M059J (cell line): ENCODE measurements around the gene LIPE. TPM values are rescaled to one million over a fixed set of nuclear protein-coding genes. Genes with fewer than 3 reads are reported as not detected.

Experiments used
- DNase-seq: peaks from one replicate; pipeline ENCODE4 v3.0.0-alpha.2; 2012; ENCODE audit warnings: low read depth
- total RNA-seq: library from RNA; depleted of rRNA; stranded (reverse); fragments of >200 nt; shearing (Covaris generic); gene quantifications from 2 replicates; pipeline ENCODE4 v1.2.3, GENCODE V29; 2014

Gene LIPE
- total RNA-seq, 1 experiment from 2014 or later = 3.3 TPM

DNA sequence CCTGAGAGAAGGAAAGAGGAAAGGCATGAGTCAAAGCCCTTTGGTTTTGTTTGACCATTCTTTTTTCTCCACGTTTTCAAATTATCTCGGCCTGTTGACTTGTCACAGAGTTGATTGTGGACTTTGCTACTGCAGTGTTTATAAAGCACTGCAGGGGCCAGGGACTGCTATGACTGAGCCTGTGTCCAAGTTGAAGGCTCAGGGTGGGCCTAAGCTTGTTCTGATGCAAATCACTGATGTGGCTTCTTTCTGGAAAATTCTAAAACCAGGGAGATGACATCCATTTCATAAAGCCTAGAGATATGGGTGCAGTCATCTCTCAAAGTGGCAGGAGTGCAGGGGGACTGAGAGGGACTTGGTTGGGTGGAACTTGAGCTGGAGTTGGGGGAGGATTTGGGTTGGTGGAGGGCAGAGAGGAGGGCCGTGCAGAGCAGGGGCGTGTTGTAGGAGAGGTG is 16.8 kb upstream of the LIPE start:
- no peak for DNase-seq

DNA sequence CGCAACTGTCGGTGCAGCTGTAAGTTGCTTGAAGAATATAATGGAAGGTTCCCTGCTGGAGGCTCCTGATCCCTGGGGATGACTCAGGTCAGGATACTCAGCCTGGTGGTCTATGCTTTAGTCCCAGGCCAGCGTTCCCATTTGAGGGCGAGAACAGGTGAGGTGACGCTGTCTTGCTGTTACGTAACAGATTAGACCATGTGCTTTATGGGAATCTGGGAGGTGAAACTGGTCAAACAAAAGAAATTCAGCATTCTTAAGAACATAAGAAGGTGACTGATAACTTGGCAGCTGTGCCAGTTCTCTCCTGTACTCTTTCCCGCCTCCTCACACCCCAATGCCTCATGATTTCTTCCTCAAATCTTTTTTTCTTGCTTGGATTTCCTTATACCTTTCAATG is 15.6 kb upstream of the LIPE start, which contains the start of gene CXCL17:
CXCL17 (minus strand) TSS at position 114 of the 400 bp plus-strand sequence. CDS start 114 bp downstream, outside the sequence.
- DNase-seq = no peak

DNA sequence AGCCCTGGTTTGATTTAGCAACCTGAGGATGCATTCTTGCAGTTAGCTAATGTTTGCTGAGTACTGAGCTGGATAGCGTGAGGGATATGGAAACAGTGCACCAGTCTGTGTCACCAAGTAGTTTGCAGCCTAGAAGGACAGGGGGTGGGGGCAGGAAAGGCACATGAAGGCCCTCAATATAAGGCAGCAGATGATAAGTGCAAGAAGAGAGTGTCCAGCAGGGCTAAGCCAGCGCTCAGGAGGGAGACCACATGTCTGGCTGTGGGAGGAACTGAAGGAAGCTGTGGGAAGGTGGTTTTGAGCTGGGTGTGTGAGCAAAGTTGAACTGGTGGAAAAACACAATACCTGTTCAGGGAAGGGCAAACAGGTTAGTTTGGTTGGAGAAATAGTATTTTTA is 13.9 kb upstream of the LIPE start:
- no peak for DNase-seq

DNA sequence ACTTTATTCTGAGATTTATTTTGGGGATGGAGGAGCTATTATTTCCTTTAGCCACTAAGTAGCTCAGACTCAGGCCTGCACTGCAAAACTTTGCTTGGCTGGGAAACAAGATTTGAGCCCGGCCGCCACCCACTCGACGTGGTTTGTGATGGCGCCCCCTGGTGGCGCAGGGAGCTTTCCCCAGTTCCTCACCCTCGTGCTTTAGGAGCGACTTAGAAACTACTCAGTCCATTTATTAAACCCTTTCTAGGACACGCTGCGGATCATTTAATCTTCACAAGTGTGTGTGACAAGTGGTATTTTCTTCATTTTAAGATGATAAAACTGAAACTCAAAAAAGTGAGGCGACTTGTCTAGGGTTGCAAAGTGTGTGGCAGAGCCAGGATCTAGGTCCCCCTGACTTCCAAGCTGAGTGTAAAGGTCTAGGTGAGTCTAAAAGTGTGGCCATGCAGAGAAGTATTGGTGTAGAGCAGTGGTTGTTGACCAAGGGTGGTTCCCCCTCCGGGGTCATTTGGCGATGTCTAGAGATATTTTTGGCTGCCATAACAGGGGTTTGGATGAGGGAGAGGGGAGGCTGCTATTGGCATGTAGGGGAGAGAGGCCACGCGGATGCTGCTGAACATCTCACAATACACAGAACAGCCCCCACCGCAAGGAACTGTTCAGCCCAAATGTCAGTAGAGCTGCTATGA is 13.3 kb upstream of the LIPE start:
- DNase-seq = peak; percentile 52

DNA sequence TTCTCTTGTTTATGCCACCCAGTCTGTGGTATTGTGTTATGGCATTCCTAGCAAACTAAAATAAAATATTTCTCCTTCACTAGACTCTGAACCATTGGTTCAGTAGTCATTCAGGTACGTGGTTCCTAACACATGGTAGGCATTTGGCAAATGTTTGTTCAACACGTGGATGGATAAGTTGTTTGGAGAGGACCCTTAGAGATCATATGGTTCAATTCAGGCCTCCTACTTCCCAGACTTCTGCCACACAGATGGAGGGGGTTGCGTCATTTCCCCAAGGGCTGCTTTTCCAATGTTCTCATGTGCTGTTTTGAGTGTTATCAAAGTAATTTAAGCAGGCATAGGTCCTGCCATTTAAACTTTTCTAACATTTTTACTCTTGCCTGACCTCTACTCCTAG is 8.8 kb upstream of the LIPE start:
- no peak for DNase-seq

DNA sequence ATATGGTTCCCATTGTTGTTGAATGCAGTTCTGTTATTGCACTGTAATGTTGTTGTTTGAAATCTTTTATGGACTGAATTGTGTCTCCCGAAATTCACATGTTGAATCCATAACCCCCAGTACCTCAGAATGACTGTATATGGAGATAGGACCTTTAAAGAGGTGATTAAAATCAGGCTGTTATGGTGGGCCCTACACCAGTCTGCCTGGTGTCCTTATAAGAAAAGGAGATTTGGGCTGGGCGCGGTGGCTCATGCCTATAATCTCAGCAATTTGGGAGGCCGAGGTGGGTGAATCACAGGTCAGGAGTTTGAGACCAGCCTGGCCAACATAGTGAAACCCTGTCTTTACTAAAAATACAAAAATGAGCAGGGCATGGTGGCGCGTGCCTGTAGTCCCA is 8.1 kb upstream of the LIPE start:
- DNase-seq = no peak

DNA sequence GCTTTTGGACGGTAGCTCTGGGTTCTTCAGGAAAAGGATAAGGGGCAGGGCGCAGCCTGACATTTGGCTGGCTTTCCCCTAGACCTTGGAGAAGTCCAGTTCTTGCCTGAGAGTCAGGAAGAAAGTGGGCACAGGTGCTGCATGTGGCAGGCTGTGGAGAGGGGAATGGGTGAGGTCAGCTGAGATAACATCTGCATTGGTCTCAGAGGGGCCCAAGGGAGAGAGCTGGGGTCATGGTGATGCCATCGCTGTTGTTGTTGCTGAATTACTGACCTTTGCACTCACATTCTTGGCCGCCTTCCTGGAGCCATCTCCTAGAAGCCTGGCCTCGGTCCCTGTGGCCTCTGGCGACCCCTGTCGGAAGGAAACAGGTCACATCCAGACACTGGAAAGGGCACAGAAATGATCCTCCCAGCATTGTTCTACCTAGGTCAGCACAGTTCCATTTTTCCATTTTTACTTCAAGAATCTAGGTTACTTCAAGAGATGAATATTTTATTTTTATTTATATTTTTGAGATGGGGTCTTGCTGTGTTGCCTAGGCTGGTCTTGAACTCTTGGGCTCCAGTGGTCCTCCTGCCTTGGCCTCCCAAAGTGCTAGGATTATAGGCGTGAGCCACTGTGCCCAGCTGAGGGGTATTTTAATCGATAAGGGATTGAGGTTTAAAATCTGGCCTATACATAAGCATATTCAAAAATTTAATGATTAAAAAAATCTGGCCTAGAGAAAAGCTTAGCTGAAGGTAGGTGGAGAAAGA is 6.5 kb upstream of the LIPE start:
- peak; percentile 72 for DNase-seq

DNA sequence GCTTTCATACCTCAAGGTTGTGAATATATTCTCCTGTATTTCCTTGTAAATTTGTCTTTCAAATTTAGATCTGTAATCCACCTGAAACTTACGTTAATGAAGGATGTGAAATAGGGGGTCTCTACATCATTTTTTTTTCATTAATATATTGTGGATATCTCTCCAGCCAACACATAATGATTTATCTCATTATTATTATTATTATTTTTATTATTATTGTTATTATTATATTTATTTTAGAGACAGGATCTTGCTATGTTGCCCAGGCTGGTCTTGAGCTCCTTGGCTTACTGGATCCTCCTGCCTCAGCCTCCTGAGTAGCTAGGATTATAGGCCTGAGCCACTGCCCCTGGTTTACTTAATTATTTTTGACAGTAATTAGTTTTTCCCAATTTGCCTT is 4.3 kb upstream of the LIPE start:
- DNase-seq = no peak

DNA sequence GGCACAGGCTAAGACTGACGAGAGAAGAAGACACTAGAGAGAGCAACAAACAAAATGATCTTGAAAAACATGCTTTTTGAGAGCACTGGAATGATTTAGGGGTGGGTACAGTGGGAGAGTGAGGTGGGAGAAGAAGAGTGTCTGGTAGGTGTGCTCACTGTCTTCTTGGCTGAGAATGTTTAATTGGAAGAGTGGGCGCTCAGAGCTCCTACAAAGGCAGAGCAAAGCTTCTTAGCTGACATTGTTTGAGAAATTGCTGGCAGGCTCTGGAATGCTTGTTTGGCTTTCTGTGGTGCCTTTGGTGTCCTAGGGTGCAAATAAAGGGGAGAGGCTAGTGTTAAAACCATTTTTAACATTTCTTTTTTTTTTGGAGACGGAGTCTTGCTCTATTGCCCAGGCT is 1.5 kb upstream of the LIPE start:
- DNase-seq = no peak

DNA sequence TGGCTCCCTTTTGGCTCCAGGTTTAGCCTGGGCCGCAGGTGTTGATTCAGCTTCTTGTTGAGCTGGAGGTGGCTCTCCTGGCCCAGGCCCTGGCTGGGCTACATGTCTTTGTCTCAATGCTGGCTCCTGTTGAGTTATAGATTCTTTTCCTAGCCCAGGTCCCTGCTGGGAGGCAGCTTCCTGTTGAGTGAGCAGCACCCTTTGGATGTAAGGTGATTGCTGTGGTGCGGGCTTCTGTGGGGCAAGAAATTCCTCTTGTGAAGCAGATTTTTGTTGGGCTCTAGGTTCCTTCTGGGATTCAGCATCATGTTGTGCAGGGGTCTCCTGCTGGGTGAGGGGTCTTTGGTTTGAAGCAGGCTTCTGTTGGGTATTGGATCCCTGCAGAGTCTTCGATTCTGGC is 545 bp downstream of the LIPE start:
- DNase-seq = no peak

DNA sequence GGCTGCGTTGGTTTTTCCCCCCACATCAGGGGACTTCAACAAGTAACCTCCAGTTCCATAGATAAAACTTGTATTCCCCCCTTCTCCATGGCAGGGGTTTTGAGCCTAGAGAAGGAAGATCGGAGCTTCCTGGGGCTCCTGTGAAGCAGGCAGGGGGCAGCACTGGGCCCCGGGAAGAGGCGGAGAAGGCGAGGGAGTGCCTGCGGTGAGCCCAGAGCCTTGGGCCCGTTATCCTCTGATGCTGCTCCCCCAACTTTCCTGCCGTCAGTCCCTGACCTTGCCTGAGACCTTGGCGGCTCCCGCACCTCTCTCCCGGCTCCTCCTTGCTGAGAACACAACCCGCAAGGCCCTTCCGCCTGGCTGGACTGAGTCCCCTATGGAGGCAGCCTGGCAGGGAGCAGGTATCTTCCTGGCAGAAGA is 2.5 kb downstream of the LIPE start:
- no peak for DNase-seq

DNA sequence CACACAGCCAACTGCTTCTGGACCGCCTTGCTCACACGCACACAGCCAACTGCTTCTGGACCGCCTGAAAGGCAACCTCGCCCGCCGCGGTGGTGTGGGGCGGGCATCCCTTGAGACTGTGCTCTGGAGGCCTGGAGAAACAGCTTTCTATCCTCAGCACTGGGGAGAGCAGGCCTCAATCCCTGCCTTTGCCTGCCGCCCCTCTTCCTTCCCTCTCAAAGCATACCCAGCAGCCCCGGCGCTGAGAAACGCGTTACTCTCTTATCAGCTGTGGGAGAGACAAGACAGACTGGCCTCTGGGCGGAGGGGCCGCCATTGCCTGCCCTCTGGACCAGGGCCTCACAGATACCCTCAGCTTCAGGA is 2.9 kb downstream of the LIPE start:
- DNase-seq = no peak

DNA sequence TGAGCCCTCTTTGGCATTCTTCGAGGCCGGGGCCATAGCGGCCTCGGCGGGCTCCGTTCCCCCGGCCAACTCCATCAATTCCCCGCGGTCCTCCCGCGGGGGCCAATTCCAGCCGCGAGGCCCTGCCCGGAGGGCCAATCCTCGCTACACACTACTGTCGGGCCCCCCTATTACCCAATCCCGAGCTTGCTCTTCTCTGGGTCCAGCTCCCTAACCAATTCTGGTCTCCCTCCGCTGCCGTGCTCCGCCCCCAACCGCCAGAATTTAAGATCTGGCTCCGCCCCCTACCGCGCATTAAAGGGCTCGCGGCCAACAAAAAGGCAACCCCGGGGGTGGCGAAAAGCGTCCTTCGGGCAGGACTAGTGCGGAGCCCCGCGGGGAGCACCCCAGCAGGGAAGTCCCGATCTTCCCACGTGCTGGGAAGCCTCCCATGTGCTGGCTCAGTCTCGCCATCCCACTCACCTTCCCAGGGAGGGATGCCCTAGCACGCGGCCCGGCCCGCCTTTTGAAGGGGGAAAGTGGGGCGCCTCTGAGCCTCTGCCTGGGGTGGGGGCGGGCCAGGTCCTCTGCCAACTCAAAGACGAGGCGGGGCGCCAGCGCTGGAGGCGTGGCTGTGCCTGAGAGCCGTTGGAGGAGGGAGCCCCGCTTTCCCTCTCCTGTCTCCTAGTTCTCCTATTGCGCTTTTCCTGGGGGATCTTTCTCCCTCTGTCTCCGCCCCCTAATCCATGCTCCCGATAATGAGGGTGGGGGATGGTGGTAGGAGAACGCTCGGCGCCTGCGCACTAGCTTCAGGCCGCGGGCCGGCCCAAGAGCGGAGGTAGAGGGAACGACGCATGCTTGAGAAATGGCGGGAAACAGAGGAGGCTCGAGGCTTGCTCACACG is 3.5 kb downstream of the LIPE start:
- peak; percentile 84 for DNase-seq

DNA sequence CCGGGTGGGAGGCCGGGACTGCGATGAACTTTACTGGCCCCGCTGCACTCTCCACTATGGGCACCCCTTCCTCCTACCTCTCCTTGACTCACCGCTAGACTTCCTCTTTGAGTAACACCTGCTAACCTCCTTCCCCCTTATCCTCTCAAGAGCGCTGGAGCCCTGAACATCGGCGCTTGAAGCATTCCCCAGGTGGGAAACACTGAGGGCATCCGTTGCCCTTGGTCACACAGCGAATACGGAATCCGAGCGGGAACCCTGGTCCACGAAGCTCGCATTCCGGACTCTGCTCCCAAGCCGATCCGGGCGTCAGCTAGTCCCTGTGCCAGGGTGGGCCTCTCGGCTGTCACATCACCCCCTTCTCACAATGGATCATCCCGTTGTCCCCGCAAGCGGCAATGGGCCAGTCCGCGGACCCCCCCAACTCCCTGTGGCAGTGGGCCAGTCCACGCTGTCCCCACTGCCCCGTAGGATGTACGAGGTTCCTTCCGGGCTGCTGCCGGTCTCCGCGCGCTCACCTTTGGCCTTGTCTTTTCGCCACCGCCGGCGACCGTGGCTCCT is 4.2 kb downstream of the LIPE start:
- no peak for DNase-seq

DNA sequence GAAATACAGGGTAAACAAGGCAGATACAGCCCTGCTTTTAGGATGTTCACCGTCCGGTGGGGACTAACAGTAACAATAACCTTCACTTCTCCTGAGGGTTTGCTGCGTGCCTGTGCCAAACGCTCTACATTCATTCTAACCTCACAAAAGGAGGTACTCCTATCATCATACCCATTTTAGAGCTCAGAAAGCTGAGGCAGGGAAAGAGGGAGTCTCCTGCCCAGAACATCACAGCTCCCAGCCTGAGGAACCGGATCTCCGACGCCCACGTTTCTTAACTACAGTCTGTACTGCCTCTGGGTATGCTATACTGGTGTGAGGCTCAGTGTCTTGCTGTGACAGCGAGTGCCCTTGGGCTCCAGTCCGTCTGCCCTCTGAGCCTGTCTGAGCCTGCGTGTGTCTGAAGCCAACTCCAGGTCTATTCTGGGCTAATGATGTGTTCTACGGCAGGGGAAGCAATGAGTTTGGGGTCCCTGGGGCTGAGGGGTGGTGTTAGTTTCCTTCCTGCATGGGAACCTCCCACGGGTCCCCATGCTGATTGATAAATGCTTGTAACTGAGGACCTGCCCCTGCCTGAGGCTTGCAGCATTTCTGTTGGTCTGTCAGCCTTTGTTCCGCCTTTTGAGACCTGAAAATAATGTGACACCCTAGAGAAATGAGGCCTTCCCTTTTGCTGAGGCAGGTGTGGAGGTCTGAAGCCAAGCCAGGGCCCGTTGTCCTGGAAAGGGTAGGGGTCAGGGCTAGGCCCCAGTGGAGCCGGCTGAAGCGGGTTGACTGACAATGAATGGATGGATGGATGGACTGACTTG is 4.9 kb downstream of the LIPE start:
- DNase-seq = no peak

DNA sequence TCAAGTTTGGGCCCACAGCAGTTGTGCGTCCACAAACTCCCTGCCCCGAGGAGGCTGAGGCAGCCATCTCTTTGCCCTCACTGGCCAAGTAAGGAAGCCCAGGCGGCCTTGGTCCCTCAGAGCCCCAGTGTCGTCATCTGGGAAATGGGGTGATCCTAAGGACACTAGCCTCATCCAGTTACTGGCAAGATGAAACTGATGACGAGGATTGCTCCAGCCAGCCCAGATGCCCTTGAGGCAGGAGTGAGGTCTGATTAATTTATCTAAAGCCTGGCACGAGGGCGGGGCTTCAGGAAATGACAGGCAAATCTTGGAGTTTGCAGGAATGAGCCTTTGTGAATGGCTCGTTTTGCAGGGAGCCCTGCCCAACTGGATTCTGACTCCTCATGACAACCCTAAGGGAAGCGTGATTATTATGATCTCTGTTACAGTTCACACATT is 5.6 kb downstream of the LIPE start:
- peak; percentile 69 for DNase-seq

DNA sequence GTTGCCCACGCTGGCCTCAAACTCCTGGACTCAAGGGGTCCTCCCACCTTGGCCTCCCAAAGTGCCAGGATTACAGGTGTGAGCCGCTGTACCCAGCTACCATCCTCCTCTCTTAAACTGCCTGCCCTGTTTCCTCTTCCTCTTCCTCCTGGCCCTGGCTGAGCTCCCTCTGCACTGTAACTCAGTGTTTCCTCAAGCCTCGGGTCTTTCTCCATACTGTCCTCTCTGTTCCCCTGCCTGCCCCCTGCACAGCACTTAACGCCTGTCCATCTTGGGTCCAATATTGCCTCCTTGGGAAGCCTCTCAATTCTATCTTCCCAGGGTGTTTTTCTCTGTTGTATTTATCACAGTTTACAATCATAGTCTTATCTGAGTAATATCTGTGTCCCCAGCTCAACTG is 6.1 kb downstream of the LIPE start:
- DNase-seq = no peak

DNA sequence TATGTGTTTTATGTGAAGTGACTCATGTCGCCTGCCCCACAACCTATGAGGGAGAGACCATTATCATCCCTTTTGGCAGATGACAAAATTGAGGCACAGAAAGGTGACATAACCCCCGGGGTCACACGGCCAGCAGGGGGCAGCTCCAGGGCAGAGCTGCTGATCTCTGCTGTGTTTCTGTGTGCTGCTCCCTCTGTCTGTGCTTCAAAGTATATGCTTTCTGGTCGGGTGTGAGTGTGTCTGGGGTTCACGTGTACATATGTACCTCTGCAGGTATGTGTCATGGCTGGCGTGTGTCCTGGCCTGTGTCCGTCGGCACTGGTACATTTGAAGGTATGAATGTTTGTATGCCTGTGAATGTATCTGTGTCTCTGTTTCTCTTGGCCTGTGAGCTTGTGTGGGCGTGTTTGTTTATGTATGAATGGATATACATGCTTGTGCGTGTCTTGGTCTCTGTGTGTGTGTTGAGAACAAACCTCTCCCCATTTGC is 7.1 kb downstream of the LIPE start:
- DNase-seq = peak; percentile 43

DNA sequence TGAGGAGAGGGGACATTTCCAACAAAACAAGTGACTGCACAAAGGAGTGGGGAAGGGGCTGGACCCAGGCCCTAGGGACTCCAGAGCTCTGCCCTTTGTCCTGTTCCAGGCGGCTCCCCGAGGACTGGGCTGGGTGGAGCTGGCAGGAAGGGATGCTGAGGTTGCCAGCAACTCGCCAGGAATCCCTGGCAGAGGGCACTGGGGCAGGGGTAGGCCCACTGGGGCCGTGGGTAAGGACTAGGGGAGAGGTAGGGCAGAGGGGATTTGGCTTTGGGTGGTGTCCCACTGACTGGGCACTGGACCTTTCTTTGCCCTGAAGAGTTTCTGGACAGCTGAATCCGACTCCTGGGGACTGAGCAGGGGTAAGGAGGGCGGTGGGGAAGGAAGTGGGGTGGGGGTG is 7.9 kb downstream of the LIPE start:
- no peak for DNase-seq

DNA sequence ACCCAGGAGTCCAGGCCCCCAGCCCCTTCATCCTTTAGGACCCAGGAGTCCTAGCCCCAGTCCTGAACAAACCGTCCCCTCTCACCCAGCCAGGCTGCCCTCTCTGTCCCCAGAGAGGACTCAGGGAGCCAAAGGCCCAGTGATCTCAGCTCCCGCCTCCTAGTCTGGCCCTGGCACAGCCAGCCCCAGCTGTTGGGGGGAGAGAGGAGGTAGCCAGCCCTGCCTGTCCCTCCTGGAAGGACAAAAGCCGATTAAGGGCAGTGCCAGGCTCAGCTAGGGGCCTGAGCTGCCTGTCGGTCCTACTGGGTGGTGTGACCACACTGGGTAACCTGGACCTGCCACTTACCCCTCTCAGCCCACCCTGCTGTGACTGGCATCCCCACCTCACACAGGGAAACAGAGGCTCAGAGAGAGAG is 14.5 kb downstream of the LIPE start:
- no peak for DNase-seq

DNA sequence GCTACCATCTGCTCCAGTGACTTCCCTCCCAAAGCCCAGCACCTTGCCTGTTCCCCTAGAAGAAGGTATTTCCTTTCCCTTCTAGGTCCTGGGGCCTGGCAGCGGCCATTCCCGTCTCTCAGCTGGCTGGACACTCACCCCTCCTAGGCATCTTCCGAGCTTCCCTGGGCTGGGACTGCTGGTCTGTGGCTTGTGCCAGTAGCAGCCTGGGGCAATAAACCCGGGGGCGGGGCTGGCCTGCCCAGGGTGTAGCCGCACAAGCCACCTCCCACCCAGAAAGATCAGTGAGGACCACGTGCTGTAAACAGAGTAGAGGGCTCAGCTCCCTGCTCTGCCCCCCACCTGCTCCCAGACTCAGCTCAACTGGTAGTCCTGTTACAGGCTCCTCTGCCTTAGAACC is 15.0 kb downstream of the LIPE start:
- peak; percentile 77 for DNase-seq
